GM19463 (cell line): ENCODE results near the gene LHFPL3.
"Not testable (repeated sequence)": the region's sequence is repeated elsewhere in the genome, so short reads cannot be mapped to it uniquely, and the experiment has no call there.

Experiments used
- ATAC-seq: cut with Tn5 transposase; IDR thresholded peaks from one replicate; pipeline ENCODE4 v1.9.1; 2021; ENCODE audit warnings: mild to moderate bottlenecking, moderate library complexity; ENCODE audit not compliant: unreplicated experiment

LHFPL3 gene

GRCh38 chr7:104572554-104572953, 244.2 kb downstream of the LHFPL3 start:
- no peak for ATAC-seq

GRCh38 chr7:104584620-104585019, 256.2 kb downstream of the LHFPL3 start:
- no peak for ATAC-seq

GRCh38 chr7:104595591-104595990, 267.2 kb downstream of the LHFPL3 start:
- ATAC-seq = not testable (repeated sequence)

GRCh38 chr7:104603957-104604356, 275.6 kb downstream of the LHFPL3 start:
- ATAC-seq = no peak

GRCh38 chr7:104604706-104605105, 276.3 kb downstream of the LHFPL3 start:
- no peak for ATAC-seq

GRCh38 chr7:104621321-104621720, 292.9 kb downstream of the LHFPL3 start:
- peak; percentile 50 for ATAC-seq

GRCh38 chr7:104625956-104626355, 297.6 kb downstream of the LHFPL3 start:
- no peak for ATAC-seq

- no peak for ATAC-seq
Measured at GRCh38 chr7:104627516-104627915, 299.1 kb downstream of the LHFPL3 start.

- no peak for ATAC-seq
Measured at GRCh38 chr7:104628017-104628416, 299.6 kb downstream of the LHFPL3 start.

- no peak for ATAC-seq
Measured at GRCh38 chr7:104629408-104629807, 301.0 kb downstream of the LHFPL3 start.

GRCh38 chr7:104640506-104640905, 312.1 kb downstream of the LHFPL3 start:
- no peak for ATAC-seq

- ATAC-seq = no peak
Measured at GRCh38 chr7:104642560-104642959, 314.2 kb downstream of the LHFPL3 start.

GRCh38 chr7:104643587-104644217, 315.3 kb downstream of the LHFPL3 start:
- ATAC-seq = no peak

- ATAC-seq = no peak
Measured at GRCh38 chr7:104650991-104651640, 322.7 kb downstream of the LHFPL3 start.

- no peak for ATAC-seq
Measured at GRCh38 chr7:104652434-104652833, 324.0 kb downstream of the LHFPL3 start.

- no peak for ATAC-seq
Measured at GRCh38 chr7:104652865-104653264, 324.5 kb downstream of the LHFPL3 start.

- no peak for ATAC-seq
Measured at GRCh38 chr7:104653825-104654401, 325.5 kb downstream of the LHFPL3 start.

- no peak for ATAC-seq
Measured at GRCh38 chr7:104655592-104655991, 327.2 kb downstream of the LHFPL3 start.

- no peak for ATAC-seq
Measured at GRCh38 chr7:104656467-104656866, 328.1 kb downstream of the LHFPL3 start.

- no peak for ATAC-seq
Measured at GRCh38 chr7:104657134-104657533, 328.7 kb downstream of the LHFPL3 start.

- no peak for ATAC-seq
Measured at GRCh38 chr7:104661575-104661974, 333.2 kb downstream of the LHFPL3 start.

GRCh38 chr7:104664648-104665047, 336.2 kb downstream of the LHFPL3 start:
- ATAC-seq = no peak
